ENCODE data around the gene FAM187B. TPM values are rescaled to one million over a fixed set of nuclear protein-coding genes. Genes with fewer than 3 reads are reported as not detected.

The FAM187B gene
- total RNA-seq, 4 donors from 2014 or later = 0.67 TPM; not detected in 3

- Histone ChIP-seq H3K36me3 (no peaks in the 10 kb centered on the region), H3K4me1 (no peaks in the 10 kb centered on the region), H3K9me3 (no peaks in the 10 kb centered on the region), H3K27me3 (no peaks in the 10 kb centered on the region), H3K27ac (no peak overlapping the region), H3K4me3 (replicated peaks in 1 of 3) (no peak overlapping the region)
- intact Hi-C loops (cut with DNase I) = no loop called here
- WGBS, 2 donors = 79 to 80% methylated on average over 4 of the region's 4 CpGs
- no peak for DNase-seq
- TF ChIP-seq CTCF (IDR thresholded peaks at IDR 0.05) (no peak), POLR2A (IDR thresholded peaks at IDR 0.05) (no peak)
Measured at GRCh38 chr19:35209646-35210045, 18.9 kb downstream of the FAM187B start.

- H3K27ac ChIP-seq = no peak overlapping the region
- WGBS, 2 donors = 87 to 96% methylated on average over 8 of the region's 8 CpGs
- H3K36me3 ChIP-seq = no peaks in the 10 kb centered on the region
- no peaks in the 10 kb centered on the region for H3K27me3 ChIP-seq
- no peak overlapping the region for H3K4me3 ChIP-seq (replicated peaks in 1 of 3)
- no peak for TF ChIP-seq CTCF (IDR thresholded peaks at IDR 0.05)
- no peak for TF ChIP-seq POLR2A (IDR thresholded peaks at IDR 0.05)
- no peaks in the 10 kb centered on the region for H3K4me1 ChIP-seq
- H3K9me3 ChIP-seq = no peaks in the 10 kb centered on the region
- intact Hi-C loops (cut with DNase I) = no loop called here
- no peak for DNase-seq
Measured at GRCh38 chr19:35208121-35208520, 20.4 kb downstream of the FAM187B start.

GRCh38 chr19:35207391-35207871, 21.1 kb downstream of the FAM187B start:
- Histone ChIP-seq H3K9me3 (no peaks in the 10 kb centered on the region), H3K36me3 (no peaks in the 10 kb centered on the region), H3K4me1 (no peaks in the 10 kb centered on the region), H3K27me3 (no peaks in the 10 kb centered on the region), H3K27ac (no peak overlapping the region), H3K4me3 (replicated peaks in 1 of 3) (no peak overlapping the region)
- intact Hi-C loops (cut with DNase I) = no loop called here
- 82 to 87% methylated on average over 8 of the region's 8 CpGs for WGBS, 2 donors
- TF ChIP-seq POLR2A (IDR thresholded peaks at IDR 0.05) (no peak), CTCF (IDR thresholded peaks at IDR 0.05) (no peak)
- no peak for DNase-seq

GRCh38 chr19:35206855-35207254, 21.7 kb downstream of the FAM187B start:
- H3K4me3 ChIP-seq (replicated peaks in 1 of 3) = no peak overlapping the region
- no peaks in the 10 kb centered on the region for H3K9me3 ChIP-seq
- TF ChIP-seq POLR2A (IDR thresholded peaks at IDR 0.05) = no peak
- no peak for TF ChIP-seq CTCF (IDR thresholded peaks at IDR 0.05)
- WGBS, 2 donors = 84 to 100% methylated on average over 1 of the region's 1 CpG
- intact Hi-C loops (cut with DNase I) = no loop called here
- no peaks in the 10 kb centered on the region for H3K36me3 ChIP-seq
- no peaks in the 10 kb centered on the region for H3K4me1 ChIP-seq
- H3K27me3 ChIP-seq = no peaks in the 10 kb centered on the region
- no peak for DNase-seq
- no peak overlapping the region for H3K27ac ChIP-seq

GRCh38 chr19:35206379-35206778, 22.2 kb downstream of the FAM187B start:
- intact Hi-C loops (cut with DNase I) = no loop called here

More at GRCh38 chr19:35206379-35206778, 22.2 kb downstream of the FAM187B start:
- Histone ChIP-seq H3K27me3 (no peaks in the 10 kb centered on the region), H3K9me3 (no peaks in the 10 kb centered on the region), H3K27ac (no peak overlapping the region), H3K36me3 (no peaks in the 10 kb centered on the region), H3K4me3 (replicated peaks in 1 of 3) (no peak overlapping the region), H3K4me1 (no peaks in the 10 kb centered on the region)
- no peak for TF ChIP-seq POLR2A (IDR thresholded peaks at IDR 0.05)
- no peak for TF ChIP-seq CTCF (IDR thresholded peaks at IDR 0.05)
- no peak for DNase-seq
- 51 to 67% methylated on average over 5 of the region's 5 CpGs for WGBS, 2 donors
